G401 (cell line): ENCODE measurements around the gene DOCK2. TPM values are rescaled to one million over a fixed set of nuclear protein-coding genes. Genes with fewer than 3 reads are reported as not detected.
"Not testable (repeated sequence)": the region's sequence is repeated elsewhere in the genome, so short reads cannot be mapped to it uniquely, and the experiment has no call there.

ENCODE experiments used
- DNase-seq: peaks from one replicate; pipeline ENCODE4 v3.0.0-alpha.2; 2015; ENCODE audit warnings: low spot score
- in situ Hi-C: cut with HindIII; loops from 2 replicates; pipeline ENCODE4 v1.10.0; 2016; ENCODE audit warnings: low sequenced_read_pairs, mixed read lengths
- total RNA-seq: library from RNA; depleted of rRNA; stranded (reverse); fragments of >200 nt; shearing (Covaris generic); gene quantifications from 2 replicates; pipeline ENCODE4 v1.2.3, GENCODE V29; 2014

The DOCK2 gene
- total RNA-seq, 1 experiment from 2014 or later = not detected

DNA sequence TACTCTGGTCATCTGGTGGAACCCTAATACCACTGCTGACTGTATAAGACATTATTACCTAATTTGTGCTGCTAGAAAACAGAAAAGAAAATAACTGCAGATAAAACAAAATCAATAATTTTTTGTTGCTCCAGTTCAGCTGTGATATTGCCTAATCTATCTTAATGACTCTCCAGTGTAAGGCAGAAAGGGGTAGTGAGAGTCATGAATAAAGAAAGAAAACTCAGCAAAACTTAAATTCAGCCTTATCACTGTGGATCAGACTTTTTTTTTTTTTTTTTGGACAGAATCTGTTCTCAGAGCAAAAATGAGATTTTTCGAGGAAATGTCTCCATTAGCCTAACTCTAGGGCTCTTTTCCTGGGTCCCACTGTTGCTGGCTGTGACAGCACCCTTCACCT is 1.1 kb upstream of the DOCK2 start:
- in situ Hi-C loops = no loop called here
- DNase-seq = no peak

DNA sequence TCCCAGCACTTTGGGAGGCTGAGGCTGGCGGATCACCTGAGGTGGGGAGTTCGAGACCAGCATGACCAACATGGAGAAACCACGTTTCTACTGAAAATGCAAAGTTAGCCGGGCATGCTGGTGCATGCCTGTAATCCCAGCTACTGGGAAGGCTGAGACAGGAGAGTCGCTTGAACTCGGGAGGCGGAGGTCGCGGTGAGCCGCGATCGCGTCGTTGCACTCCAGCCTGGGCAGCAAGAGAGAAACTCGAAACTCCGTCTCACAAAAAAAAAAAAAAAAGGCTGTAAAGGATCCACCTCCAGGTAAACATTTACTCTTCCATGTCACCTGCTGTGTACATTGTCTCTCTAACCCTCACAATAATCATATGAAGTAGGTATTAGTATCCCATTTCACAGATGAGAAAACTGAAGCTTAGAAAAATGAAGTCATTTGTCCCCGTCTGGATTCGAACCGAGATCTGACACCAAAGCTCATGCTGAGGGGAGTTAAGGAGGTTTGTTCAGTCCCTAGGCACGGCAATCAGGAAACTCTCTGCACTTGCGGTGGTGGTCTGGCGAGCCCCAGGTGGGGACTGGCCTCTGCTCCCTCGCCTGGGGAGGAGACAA is 494 bp upstream of the DOCK2 start:
- DNase-seq = no peak
- in situ Hi-C loops = no loop called here

GRCh38 chr5:169637549-169638121 is 560 bp downstream of the DOCK2 start:
- in situ Hi-C loops = no loop called here
- DNase-seq = no peak

DNA sequence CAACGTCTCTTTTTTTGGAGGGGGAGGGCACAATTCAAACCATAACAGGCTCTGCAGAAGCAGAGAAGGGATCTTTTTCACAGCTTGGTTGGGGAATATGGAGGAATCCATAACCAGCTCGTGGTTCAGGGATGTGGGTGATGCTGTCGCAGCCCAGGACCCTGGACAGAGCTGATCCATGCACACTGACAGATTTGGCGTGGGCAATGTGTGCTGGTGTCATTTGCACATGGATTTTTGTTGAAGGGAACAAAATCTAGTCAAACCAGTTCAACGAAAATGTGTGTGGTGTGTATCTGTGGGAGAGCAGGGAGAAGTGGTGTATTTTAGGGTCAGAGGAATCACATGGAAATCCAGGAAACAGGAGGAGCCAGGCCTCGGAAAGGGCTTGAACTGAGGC is 4.2 kb downstream of the DOCK2 start:
- DNase-seq = no peak
- in situ Hi-C loops = no loop called here

- in situ Hi-C loops = no loop called here
- DNase-seq = no peak
Measured at GRCh38 chr5:169646856-169647255, 9.8 kb downstream of the DOCK2 start.

DNA sequence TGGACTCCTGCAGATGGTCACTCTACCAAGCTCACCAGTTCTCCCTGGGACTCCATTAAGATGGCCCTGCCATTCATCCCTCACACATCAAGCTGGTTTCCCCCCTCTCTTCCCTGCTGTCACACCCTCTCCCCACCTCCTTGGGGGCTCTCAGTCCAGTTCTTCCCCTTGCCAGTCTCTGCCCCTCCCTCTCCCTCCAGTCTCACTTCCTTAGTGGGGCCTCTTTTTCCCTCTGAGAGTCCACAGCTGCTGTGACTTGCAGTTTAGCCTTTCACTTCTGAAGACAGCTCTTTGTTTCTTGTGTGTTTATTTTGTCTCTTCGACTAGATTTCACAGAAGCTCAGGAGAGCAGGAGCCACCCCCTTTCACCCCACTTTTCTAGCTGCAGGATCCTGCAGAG is 10.5 kb downstream of the DOCK2 start:
- in situ Hi-C loops = no loop called here
- DNase-seq = no peak

DNA sequence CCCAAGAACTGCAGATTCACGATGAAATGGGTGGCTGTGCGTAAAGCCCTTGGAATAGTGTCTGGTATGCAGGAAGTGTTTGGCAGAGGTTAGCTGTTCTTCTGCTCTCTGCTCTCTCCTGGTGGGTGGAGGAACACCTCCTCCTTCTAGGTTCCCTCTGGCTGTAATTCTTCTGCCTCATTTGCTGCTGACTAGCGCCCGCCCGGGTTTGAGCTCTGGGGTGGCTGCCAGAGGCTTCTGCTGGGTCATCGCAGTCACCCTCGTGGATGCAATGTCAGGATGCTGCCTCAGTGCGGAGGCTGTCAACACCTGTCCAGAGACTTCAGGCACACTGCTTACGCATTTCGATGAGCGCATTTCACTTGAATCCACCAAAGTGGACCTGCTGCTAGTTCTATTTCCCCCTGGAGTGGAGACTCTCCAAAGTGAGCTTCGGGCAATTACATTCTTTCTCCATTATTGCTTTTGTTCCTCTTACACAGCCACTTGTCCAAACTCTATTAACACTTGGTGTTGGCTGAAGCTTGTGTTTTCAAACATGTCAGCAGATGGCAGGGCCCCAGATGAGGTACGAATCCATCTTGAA is 11.7 kb downstream of the DOCK2 start:
- in situ Hi-C loops = no loop called here
- DNase-seq = no peak

GRCh38 chr5:169649486-169649885 is 12.4 kb downstream of the DOCK2 start:
- no peak for DNase-seq
- in situ Hi-C loops = no loop called here

- in situ Hi-C loops = no loop called here
- DNase-seq = no peak
Measured at GRCh38 chr5:169650701-169651331, 13.7 kb downstream of the DOCK2 start.

GRCh38 chr5:169651526-169651925 is 14.5 kb downstream of the DOCK2 start:
- in situ Hi-C loops = no loop called here
- DNase-seq = no peak

- no peak for DNase-seq
- in situ Hi-C loops = no loop called here
Measured at GRCh38 chr5:169652057-169652456, 15.0 kb downstream of the DOCK2 start.

DNA sequence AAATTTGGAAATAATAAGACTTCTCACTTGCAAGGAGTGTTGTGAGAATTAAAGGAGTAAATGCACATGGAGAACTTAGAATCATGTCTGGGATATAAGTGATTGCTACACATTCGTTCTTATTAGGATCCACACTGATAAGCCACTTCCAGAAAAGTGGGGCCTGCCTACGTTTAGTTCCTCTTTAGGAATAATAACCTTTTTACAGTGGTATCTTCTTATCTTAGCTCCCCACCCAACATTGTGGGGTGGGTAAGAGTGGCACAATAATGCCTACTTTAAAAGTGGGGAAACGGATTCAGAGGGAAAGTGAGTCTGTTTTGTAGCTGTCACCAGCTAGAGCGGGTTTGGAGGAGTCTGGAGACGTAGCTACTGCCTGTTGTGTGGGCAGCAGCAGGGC is 16.0 kb downstream of the DOCK2 start:
- in situ Hi-C loops = no loop called here
- DNase-seq = no peak

DNA sequence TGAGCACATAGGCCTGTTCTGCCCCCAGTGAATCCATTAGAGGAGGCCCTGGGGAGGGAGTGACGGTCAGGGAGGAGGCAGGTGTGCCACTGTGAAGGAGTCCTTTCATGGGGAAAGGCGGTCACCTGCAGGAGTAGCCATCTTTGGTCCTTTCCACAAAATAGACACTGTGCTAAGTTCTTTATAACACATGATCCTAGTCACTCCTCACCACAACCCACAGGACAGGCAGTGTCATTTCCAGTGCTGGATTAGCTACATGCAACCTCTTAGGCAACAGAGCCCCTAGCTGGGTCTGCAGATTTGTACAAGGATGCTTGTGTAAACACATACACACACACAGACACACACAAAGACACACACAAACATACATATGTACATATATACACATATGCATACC is 18.3 kb downstream of the DOCK2 start:
- no peak for DNase-seq
- in situ Hi-C loops = no loop called here

GRCh38 chr5:169656125-169656901 is 19.2 kb downstream of the DOCK2 start:
- in situ Hi-C loops = no loop called here
- no peak for DNase-seq

DNA sequence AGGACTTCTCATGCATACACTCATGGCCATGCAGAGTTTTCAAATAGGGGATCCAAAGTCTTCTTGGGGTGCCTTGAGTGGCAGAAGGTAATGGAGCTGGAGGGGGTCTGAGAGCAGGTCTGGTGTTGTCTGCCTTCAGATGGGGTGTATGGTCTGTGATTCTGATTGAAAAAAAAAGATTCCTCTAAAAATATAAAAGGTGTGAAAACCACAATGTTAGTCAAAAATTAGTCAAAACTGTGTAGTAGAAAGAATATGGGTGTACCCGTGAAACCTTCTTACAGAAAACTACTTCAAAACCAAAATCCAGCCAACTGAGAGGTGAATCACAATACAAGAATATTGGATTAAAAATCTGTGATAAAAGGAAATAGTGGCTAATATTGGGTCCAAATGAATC is 20.1 kb downstream of the DOCK2 start:
- no peak for DNase-seq
- in situ Hi-C loops = no loop called here

DNA sequence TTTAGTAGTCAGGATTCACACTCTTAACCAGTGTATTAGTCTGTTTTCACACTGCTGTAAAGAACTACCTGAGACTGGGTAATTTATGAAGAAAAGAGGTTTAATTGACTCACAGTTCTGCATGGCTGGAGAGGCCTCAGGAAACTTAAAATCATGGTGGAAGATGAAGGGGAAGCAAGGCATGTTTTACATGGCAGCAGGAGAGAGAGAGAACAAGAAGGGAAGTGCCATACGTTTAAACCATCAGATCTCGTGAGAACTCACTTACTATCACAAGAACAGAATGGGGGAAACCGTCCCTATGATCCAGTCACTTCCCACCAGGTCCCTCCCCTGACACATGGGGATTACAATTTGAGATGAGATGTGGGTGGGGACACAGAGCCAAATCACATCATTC is 25.4 kb downstream of the DOCK2 start:
- in situ Hi-C loops, DNase-seq: not testable (repeated sequence)

DNA sequence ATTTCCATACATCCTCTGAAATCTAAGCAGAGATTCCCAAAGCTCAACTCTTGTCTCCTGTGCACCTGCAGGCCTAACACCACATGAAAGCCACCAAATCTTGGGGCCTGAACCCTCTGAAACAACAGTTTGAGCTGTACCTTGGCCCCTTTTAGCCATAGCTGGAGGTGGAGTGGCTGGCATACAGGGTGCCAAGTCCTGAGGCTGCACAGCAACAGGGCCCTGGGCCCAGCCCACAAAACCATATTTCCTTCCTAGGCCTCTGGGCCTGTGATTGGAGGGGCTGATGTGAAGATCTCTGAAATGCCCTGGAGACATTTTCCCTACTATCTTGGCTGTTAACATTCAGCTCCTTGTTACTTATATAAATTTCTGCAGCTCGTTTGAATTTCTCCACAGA is 26.5 kb downstream of the DOCK2 start:
- DNase-seq = no peak
- in situ Hi-C loops = no loop called here

GRCh38 chr5:169666365-169666764 is 29.3 kb downstream of the DOCK2 start:
- in situ Hi-C loops = no loop called here
- DNase-seq = no peak

DNA sequence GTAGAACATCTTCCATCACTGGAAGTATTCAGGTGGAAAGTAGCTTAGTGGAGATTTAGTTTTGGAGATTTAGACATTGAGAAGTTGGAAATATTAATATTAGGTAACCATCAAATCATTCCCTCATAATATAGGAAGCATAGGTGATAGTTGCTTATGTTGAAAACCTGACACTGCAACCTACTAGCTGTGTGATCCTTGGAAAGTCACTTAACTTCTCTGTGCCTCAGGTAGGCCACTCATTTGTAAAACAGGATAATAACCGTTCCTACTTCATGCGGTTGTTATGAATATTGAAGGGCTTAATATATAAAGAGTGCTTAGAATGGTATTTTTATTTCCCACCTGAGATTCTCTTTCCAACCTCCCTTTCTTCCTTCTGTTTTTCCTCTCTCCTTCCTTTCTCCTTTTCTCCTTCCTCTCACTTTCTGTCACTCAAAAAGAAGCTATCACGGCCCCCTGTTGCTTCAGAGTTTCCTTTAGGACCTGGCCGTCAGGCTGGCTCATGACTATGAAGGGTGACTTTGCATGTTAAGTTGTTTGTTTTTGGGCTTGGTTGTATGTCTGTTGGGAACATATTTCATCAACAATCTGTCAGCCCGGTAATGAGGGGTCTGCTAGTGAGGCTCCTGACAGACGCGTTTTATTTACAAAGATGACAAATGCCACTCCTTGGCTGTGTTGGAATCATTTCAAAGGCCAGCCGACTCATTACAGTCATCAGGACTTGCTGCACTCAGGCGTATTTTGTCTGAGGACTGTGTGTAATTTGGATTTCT is 31.0 kb downstream of the DOCK2 start:
- DNase-seq = no peak
- in situ Hi-C loops = no loop called here
